Dedifferentiated amniotic fluid mesenchymal stem cell (primary cell): ENCODE data around the gene VPS8.
"Not testable (repeated sequence)": the region's sequence is repeated elsewhere in the genome, so short reads cannot be mapped to it uniquely, and the experiment has no call there.

Experiments used
- DNase-seq: peaks from one replicate; pipeline ENCODE4 v3.0.0-alpha.2; 2016; ENCODE audit errors: extremely low spot score

The VPS8 gene

DNA sequence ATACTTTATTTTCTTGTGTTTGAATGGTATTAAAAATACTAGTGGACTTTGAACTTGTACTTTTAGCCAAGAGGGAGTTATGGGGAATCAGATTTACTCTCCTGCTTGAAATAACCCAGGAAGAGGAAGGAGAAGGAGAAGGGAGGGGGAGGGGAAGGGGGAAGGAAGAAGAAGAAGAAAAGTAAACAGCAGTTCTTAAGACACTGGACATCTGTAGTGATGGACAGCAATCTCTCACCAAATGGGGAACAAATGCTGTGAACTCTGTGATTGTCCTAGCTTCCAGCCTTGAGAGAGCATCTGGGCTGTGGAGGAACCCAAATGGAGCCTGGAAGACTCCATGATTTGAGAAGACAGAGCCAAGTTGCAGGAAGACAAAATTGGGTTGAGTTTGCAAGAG lies 52.0 kb downstream of the VPS8 start:
- DNase-seq = no peak

GRCh38 chr3:184868477-184868876 lies 56.5 kb downstream of the VPS8 start:
- DNase-seq = no peak

DNA sequence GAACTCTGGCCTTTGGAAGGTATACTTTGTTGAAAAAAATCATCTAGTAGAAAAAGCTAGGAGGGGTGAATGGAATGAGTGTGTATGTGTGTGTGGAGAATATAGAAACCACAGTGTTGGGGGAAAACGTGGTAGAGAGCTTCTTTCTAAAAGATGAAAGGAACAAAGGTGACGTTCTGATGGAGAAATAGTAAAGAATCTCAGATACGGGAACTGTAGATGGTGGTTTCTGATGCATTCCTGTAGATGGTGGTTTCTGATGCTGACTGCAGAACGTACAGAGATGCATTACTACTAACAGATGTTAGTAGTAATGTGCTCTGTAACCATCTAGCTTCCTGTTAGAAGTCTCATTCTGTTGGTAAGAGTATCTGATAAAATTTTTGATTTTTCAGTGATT lies 60.2 kb downstream of the VPS8 start:
- no peak for DNase-seq

DNA sequence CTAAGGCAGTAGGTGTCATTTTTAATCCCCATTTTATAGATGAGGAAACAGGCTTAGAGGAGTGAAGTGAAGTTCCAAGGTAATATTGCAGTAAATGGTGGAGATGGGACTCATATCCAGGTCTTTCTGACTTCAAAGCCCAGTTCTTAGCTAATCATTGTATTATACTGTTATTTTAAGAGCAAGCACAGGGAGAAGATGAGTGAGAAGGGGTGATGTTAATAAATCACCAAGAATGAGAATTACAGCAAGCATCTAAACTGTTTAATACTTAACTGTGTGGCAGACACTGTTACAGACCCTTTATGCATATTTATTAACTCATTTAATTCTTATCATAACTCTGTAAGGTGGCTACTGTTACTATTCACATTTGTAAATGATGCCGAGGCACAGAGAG lies 61.2 kb downstream of the VPS8 start:
- no peak for DNase-seq

DNA sequence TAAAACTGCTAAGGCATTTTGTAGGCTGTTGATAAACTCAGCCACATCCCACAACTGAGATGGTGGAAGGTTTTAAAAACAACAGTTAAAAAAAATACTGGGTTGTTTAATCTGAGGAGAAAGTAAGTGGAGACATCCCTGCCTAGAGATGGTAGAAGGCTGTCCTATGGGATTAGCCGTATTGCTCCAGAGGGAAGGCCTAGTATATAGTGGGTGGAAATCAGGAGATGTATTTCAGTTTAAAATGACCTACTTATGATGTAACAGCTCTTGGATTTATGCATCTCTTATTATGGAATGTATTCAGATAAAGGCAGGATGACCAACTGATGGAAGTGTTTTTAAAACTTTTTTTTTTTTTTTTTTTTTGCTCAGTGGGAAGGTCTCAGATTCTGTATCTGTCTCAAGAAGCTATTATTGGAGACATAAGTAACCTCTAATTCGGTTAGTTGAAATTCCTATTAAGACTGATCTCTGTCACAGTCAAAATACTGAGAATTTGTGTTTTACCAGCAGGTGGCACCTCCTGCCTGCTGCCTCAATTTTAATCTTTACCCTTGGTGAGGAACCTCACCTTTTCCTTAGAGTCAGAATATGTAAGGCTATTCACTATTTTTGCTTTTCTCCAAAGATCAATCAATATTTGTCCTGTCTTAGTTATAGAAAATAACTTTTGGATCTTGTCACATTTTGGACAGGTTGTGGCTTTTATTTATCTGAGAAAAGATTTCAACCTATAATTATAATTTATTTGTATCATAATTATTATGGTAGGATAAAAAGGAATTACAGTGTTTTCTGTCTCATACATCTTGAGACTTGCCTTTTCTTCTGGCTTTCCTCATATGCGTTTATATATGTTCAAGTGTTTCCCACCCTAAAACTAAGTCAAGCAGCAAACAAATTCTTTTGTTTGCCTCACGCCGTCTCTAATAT lies 63.0 kb downstream of the VPS8 start:
- no peak for DNase-seq

- no peak for DNase-seq
Measured at GRCh38 chr3:184880276-184881019, 68.5 kb downstream of the VPS8 start.

DNA sequence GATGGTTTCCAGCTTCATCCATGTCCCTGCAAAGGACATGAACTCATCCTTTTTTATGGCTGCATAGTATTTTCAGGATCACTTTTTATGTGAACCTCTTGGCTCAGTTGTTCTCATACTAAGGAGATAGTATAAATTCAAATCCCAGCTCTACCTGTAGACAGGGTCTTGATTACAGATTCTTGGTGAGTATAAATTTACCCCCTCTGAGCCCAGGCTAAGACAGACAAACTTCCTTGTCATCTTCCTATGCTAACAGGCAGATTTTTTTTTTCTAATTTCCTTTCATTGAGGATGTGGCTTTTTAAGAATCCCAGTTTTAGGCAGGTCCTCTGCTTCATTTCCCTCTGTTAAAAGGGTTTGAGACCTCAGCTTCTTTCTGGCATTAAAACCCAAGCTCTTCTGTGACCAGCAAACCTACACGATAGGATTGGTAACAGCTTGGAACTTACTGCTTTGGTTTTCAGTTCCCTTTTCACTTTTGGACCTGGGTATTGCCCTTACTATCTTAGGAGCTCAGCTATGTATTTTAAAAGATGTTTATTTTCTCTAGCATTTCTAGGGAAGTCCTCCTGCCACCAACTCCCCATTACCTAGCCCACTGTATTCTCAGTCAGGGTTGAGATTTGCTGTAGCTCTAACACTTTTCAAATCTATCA lies 72.5 kb downstream of the VPS8 start:
- no peak for DNase-seq

DNA sequence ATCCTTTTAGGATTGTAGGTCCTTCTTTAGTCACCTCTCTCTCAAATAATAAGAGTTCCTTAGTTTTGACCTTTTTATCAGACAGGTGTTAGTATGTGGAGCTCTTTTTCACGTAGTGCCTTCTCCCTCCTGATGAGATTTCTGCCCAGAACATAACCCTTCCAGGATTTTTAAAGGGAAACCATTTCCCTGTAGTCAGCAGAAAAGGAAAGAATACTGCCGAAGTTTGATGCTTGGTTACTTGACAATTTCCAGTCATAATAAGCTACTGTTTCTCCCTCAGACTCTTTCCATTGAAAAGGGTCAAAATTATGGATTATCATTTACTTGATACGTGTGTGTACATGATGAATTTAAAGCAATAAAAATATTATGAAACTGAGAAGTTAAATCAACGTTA lies 73.1 kb downstream of the VPS8 start:
- no peak for DNase-seq

- no peak for DNase-seq
Measured at GRCh38 chr3:184887574-184887973, 75.6 kb downstream of the VPS8 start.

DNA sequence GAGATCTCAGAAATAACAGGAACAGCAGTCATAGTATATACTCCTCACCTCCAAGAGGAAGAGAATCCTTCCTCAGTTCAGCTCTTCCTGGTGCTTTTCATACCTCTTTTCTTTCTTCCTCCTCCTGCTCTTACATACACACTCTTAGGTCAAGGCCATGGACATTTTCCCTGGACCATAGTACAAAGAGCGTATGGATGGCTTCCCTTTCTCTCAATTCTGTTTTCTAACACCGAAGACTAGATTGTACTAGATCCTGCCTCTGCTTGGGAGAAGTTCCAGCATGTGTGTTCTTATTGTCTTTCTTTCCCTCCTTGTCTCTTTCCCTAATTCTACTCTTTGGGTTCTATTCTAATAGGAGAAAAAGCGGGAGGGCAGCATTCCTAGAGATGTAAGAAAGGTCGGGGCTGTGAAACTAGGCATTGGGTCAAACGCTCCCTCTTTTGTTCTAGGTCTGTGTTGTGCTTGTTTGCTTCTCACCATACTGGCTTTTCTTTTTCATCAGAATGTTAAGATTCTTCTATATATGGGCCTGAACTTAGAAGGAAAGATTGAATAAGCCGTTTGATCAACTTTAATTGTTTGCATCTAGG lies 77.4 kb downstream of the VPS8 start:
- DNase-seq = no peak

GRCh38 chr3:184894051-184894450 lies 82.1 kb downstream of the VPS8 start:
- no peak for DNase-seq

DNA sequence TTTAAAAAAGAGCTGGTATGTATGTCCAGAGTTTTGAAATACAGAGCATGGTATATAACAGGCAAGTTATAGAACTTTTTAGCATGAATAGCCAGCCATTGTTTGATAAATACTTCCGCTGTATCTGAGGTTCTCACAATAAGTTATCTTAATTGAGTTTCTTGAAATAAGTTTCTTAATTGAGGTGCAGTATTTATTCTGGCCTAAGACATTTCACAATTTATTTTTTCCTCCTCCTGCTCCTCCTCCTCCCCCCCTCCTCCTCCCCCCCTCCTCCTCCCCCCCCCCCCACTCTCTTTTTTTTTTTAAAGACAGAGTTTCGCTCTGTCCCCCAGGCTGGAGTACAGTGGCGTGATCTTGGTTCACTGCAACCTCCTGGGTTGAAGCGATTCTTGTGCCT lies 83.4 kb downstream of the VPS8 start:
- DNase-seq = no peak

- no peak for DNase-seq
Measured at GRCh38 chr3:184896336-184896735, 84.4 kb downstream of the VPS8 start.

- no peak for DNase-seq
Measured at GRCh38 chr3:184899953-184900595, 88.1 kb downstream of the VPS8 start.

GRCh38 chr3:184907031-184907430 lies 95.1 kb downstream of the VPS8 start:
- DNase-seq = not testable (repeated sequence)

GRCh38 chr3:184907681-184908649 lies 96.0 kb downstream of the VPS8 start:
- no peak for DNase-seq

GRCh38 chr3:184908859-184909258 lies 96.9 kb downstream of the VPS8 start:
- DNase-seq = no peak

- no peak for DNase-seq
Measured at GRCh38 chr3:184910664-184911063, 98.7 kb downstream of the VPS8 start.

GRCh38 chr3:184911570-184911969 lies 99.6 kb downstream of the VPS8 start:
- DNase-seq = no peak

- no peak for DNase-seq
Measured at GRCh38 chr3:184912163-184912562, 100.2 kb downstream of the VPS8 start.
